GM12891 (cell line): ENCODE data around the gene FBXL17.

Source experiments
- PAX5 ChIP-seq: IDR thresholded peaks from 2 replicates; pipeline ENCODE4 v1.6.1; 2011; ENCODE audit warnings: low read length, moderate library complexity, mild to moderate bottlenecking; ENCODE audit not compliant: insufficient read depth, severe bottlenecking
- POLR2A ChIP-seq: IDR thresholded peaks from 2 replicates; pipeline ENCODE4 v1.6.1; 2011; ENCODE audit warnings: low read depth, low read length, control low read depth
- POLR2AphosphoS5 ChIP-seq: IDR thresholded peaks from 2 replicates; pipeline ENCODE4 v1.6.1; 2011; ENCODE audit warnings: low read depth, low read length, control low read depth
- POU2F2 ChIP-seq: IDR thresholded peaks from 2 replicates; pipeline ENCODE4 v1.6.1; 2011; ENCODE audit warnings: low read depth, mild to moderate bottlenecking, control low read depth, low read length, moderate library complexity
- SPI1 ChIP-seq: IDR thresholded peaks from 2 replicates; pipeline ENCODE4 v1.6.1; 2011; ENCODE audit warnings: low read depth, low read length, control low read depth
- TAF1 ChIP-seq: IDR thresholded peaks from 2 replicates; pipeline ENCODE4 v1.6.1; 2011; ENCODE audit warnings: low read depth, low read length, control low read depth

GRCh38 chr5:108381350-108381953 is 446 bp downstream of the FBXL17 start:
- TF ChIP-seq POLR2A (no peak; the same call in 1 of the 2 replicates), TAF1 (0 out of 2 replicates have a peak, but pooled peaks have one; percentile 11), POLR2AphosphoS5 (no peak), SPI1 (no peak), POU2F2 (no peak; the same call in 1 of the 2 replicates), PAX5 (no peak)
